Activated T-helper 2 cell treated with anti-CD3 and anti-CD28 coated beads, Interferon-gamma antibody, Interleukin-2, Interleukin-4, amounts not matched to agents 10 μg/mL and 5 μg/mL and 100 μg/mL, durations not matched to agents 14 hours and 24 hours and 36 hours (primary cell): ENCODE measurements around the gene SGPP1. TPM values are rescaled to one million over a fixed set of nuclear protein-coding genes. Genes with fewer than 3 reads are reported as not detected.

Experiments
- DNase-seq: peaks from one replicate; pipeline ENCODE4 v3.0.0; 2021; ENCODE audit warnings: low spot score
- H3K27ac Mint-ChIP-seq: one replicate; pipeline ENCODE4 v1.8.0; 2021; ENCODE audit warnings: mixed read lengths
- H3K27me3 Mint-ChIP-seq: one replicate; pipeline ENCODE4 v1.8.0; 2021; ENCODE audit warnings: low read depth, mixed read lengths
- H3K36me3 Mint-ChIP-seq: one replicate; pipeline ENCODE4 v1.8.0; 2021; ENCODE audit warnings: low read depth, mixed read lengths
- H3K4me1 Mint-ChIP-seq: one replicate; pipeline ENCODE4 v1.8.0; 2021; ENCODE audit warnings: low read depth, mixed read lengths
- H3K4me3 Mint-ChIP-seq: one replicate; pipeline ENCODE4 v1.8.0; 2021; ENCODE audit warnings: low read depth, mild to moderate bottlenecking, moderate library complexity, mixed read lengths
- H3K9me3 Mint-ChIP-seq: one replicate; pipeline ENCODE4 v1.8.0; 2021; ENCODE audit warnings: mixed read lengths
- intact Hi-C: fragments of 100-400 bp; cut with micrococcal nuclease; formaldehyde crosslinking; loops from one replicate; pipeline ENCODE4 v1.15.1; 2023
- total RNA-seq: library from RNA; stranded (reverse); gene quantifications from 2 replicates; pipeline ENCODE4 v1.2.3, GENCODE V29; 2022

Gene SGPP1, protein sequence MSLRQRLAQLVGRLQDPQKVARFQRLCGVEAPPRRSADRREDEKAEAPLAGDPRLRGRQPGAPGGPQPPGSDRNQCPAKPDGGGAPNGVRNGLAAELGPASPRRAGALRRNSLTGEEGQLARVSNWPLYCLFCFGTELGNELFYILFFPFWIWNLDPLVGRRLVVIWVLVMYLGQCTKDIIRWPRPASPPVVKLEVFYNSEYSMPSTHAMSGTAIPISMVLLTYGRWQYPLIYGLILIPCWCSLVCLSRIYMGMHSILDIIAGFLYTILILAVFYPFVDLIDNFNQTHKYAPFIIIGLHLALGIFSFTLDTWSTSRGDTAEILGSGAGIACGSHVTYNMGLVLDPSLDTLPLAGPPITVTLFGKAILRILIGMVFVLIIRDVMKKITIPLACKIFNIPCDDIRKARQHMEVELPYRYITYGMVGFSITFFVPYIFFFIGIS
- total RNA-seq: 13.0 and 14.0 TPM in 2 replicates

DNA sequence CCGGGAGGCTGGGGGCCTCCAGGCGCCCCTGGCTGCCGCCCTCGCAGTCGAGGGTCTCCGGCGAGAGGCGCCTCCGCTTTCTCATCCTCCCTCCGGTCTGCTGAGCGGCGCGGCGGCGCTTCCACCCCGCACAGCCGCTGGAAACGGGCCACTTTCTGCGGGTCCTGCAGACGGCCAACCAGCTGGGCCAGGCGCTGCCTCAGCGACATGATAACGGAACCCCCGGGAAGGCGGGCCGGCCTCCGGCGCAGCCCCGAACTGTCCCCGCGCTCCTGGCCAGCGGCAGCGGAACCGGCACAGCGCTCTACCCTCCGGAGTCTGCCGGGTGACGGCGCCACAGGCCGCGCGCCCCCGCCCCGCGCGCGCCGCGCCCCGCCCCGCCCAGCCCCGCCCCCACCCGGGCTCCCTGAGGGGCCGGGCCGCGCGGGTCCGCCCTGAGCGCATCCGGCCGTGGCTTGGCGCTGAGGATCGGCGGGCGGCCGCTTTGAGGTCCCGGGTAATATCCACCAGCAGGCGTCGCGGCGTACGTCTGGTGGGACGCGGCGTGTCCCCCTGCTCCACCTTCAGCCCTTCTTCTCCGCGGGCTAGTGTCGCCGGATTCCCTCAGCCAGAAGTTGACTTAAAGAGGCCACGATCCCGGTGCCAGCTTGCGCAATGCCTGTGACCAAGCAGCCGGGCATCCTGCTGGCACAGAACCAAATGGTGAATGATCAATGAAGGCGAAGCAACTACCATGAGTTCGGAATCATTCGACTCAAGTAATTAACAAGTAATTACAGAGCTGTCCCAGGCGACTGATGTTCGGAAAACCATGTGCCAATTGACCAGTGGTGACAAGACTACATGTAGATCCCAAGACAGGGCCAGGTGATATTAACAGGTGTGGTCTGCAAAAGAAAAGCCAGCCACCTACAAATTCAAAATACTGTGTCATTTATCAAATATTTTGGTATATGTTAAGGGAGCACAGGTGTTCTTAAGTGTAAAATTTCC, at the start of gene SGPP1:
SGPP1 (minus strand) TSS at position 330 of the 993 bp plus-strand sequence; CDS start at position 209, 121 bp downstream.
- H3K4me3 Mint-ChIP-seq: peak within 1 kb of the TSS; percentile 100
- H3K9me3 Mint-ChIP-seq: no peaks in the 10 kb centered on the region
- H3K27ac Mint-ChIP-seq: peak within 1 kb of the TSS; percentile 94

GRCh38 chr14:63777024-63777423, 49.2 kb upstream of the SGPP1 start:
- no peak overlapping the region for H3K27ac Mint-ChIP-seq
- H3K36me3 Mint-ChIP-seq: no peaks in the 10 kb centered on the region
- intact Hi-C loops: no loop called here
- H3K4me3 Mint-ChIP-seq: no peak overlapping the region
- no peaks in the 10 kb centered on the region for H3K27me3 Mint-ChIP-seq
- DNase-seq: no peak
- H3K4me1 Mint-ChIP-seq: peaks cover 2% of the 10 kb centered on the region
- no peaks in the 10 kb centered on the region for H3K9me3 Mint-ChIP-seq

More for the DNA sequence above, at the start of gene SGPP1:
- intact Hi-C loops: loop anchor here (1.0 to 5.0 kb wide), 5 partner anchors 9 to 186 kb away; partner anchors contain the start of genes PPP2R5E, SYNE2 and WDR89
- H3K36me3 Mint-ChIP-seq: peaks cover 16% of the 10 kb centered on the region
- peaks cover 29% of the 10 kb centered on the region for H3K4me1 Mint-ChIP-seq
- peaks cover 22% of the 10 kb centered on the region for H3K27me3 Mint-ChIP-seq
- peak; percentile 80 for DNase-seq

- Mint-ChIP-seq H3K4me3 (no peak overlapping the region), H3K9me3 (no peaks in the 10 kb centered on the region), H3K27me3 (no peaks in the 10 kb centered on the region), H3K36me3 (no peaks in the 10 kb centered on the region), H3K4me1 (peaks cover 11% of the 10 kb centered on the region), H3K27ac (no peak overlapping the region)
- intact Hi-C loops: no loop called here
- no peak for DNase-seq
Measured at GRCh38 chr14:63773504-63773903, 45.6 kb upstream of the SGPP1 start.

- H3K4me1 Mint-ChIP-seq: peaks cover 11% of the 10 kb centered on the region
- no peaks in the 10 kb centered on the region for H3K27me3 Mint-ChIP-seq
- no peaks in the 10 kb centered on the region for H3K36me3 Mint-ChIP-seq
- peak; percentile 31 for DNase-seq
- intact Hi-C loops: loop anchor here (1.0 kb wide), 2 partner anchors 137 to 381 kb away; no protein-coding TSS in a partner anchor
- H3K27ac Mint-ChIP-seq: no peak overlapping the region
- no peak overlapping the region for H3K4me3 Mint-ChIP-seq
- H3K9me3 Mint-ChIP-seq: no peaks in the 10 kb centered on the region
Measured at GRCh38 chr14:63770187-63770807, 42.4 kb upstream of the SGPP1 start.

DNA sequence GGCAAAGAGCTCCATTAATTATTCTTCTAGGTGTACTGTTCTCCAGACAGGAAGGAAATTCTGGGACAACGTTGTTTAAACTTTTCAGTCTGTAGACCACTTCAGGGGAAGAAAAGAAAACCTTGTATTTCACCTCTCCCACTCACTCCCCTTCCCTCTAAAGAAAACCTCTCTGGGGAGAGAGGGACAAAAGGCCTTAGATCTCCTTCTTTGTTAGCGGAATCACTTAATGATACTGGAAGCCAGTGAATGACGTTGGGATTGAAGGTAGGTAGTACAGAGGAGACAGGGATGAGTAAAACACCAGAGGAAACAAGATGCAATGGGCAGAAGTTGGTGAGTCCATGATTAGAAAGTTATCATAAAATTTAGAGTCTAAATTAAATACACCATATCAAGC, 38.7 kb upstream of the SGPP1 start:
- Mint-ChIP-seq H3K27ac (no peak overlapping the region), H3K4me1 (peaks cover 9% of the 10 kb centered on the region), H3K27me3 (no peaks in the 10 kb centered on the region), H3K9me3 (no peaks in the 10 kb centered on the region), H3K36me3 (no peaks in the 10 kb centered on the region), H3K4me3 (no peak overlapping the region)
- intact Hi-C loops: no loop called here
- DNase-seq: no peak

DNA sequence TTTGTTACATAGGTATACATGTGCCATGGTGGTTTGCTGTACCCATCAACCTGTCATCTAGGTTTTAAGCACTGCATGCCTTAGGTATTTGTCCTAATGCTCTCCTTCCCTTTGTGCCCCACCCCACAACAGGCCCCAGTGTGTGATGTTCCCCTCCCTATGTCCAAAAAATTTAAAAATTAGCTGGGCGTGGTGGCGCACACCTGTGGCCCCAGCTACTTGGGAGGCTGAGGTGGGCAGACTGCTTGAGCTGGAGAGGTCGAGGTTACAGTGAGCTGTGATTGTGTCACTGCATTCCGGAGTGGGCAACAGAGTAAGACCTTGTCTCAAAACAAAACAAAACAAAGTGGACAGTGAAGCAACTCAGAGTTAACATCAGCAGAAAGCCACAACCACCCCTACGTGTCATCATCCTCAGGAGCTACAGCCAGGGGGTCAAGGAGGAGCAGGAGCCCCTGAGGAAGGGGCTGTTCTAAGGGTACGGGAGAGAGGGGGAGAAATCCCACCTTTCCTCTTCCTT, 36.8 kb upstream of the SGPP1 start:
- no peaks in the 10 kb centered on the region for H3K27me3 Mint-ChIP-seq
- no peaks in the 10 kb centered on the region for H3K9me3 Mint-ChIP-seq
- no peak for DNase-seq
- peaks cover 15% of the 10 kb centered on the region for H3K4me1 Mint-ChIP-seq
- intact Hi-C loops: loop anchor here (5.0 kb wide), 1 partner anchor 37 kb away; the partner anchor contains the start of gene SGPP1
- no peaks in the 10 kb centered on the region for H3K36me3 Mint-ChIP-seq
- H3K4me3 Mint-ChIP-seq: no peak overlapping the region
- H3K27ac Mint-ChIP-seq: no peak overlapping the region

- Mint-ChIP-seq H3K4me1 (peaks cover 18% of the 10 kb centered on the region), H3K4me3 (no peak overlapping the region), H3K9me3 (no peaks in the 10 kb centered on the region), H3K36me3 (no peaks in the 10 kb centered on the region), H3K27ac (no peak overlapping the region), H3K27me3 (no peaks in the 10 kb centered on the region)
- DNase-seq: no peak
- intact Hi-C loops: loop anchor here (5.0 kb wide), 1 partner anchor 37 kb away; the partner anchor contains the start of gene SGPP1
Measured at GRCh38 chr14:63764103-63764502, 36.2 kb upstream of the SGPP1 start.

- H3K4me3 Mint-ChIP-seq: no peak overlapping the region
- no peaks in the 10 kb centered on the region for H3K27me3 Mint-ChIP-seq
Measured at GRCh38 chr14:63761351-63762117, 33.7 kb upstream of the SGPP1 start.

DNA sequence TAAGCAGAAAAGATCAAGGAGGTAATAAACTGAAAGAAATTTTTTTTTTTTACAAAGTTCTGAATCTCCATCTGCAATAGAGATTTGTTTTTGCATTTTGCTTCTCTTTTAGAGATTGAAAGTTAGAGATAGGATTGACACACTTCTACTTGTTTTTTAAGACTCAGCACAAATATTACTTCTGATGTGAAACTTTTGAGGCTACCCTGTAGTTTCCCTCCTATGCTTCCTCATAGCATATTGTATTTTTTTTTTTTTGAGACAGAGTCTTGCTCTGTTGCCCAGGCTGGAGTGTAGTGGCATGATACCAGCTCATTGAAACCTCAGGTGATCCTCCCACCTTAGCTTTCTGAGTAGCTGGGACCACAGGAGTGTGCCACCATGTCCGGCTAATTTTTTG, 32.1 kb upstream of the SGPP1 start:
- H3K4me1 Mint-ChIP-seq: peaks cover 16% of the 10 kb centered on the region
- DNase-seq: no peak
- H3K27me3 Mint-ChIP-seq: no peaks in the 10 kb centered on the region
- intact Hi-C loops: loop anchor here (5.0 kb wide), 1 partner anchor 33 kb away; the partner anchor contains the start of gene SGPP1
- no peak overlapping the region for H3K4me3 Mint-ChIP-seq
- H3K27ac Mint-ChIP-seq: peak overlapping the region; percentile 87
- no peaks in the 10 kb centered on the region for H3K36me3 Mint-ChIP-seq
- no peaks in the 10 kb centered on the region for H3K9me3 Mint-ChIP-seq

More at GRCh38 chr14:63761351-63762117, 33.7 kb upstream of the SGPP1 start:
- no peak overlapping the region for H3K27ac Mint-ChIP-seq
- DNase-seq: no peak
- H3K9me3 Mint-ChIP-seq: no peaks in the 10 kb centered on the region
- intact Hi-C loops: loop anchor here (5.0 kb wide), 1 partner anchor 34 kb away; the partner anchor contains the start of gene SGPP1
- peaks cover 16% of the 10 kb centered on the region for H3K4me1 Mint-ChIP-seq
- H3K36me3 Mint-ChIP-seq: no peaks in the 10 kb centered on the region

DNA sequence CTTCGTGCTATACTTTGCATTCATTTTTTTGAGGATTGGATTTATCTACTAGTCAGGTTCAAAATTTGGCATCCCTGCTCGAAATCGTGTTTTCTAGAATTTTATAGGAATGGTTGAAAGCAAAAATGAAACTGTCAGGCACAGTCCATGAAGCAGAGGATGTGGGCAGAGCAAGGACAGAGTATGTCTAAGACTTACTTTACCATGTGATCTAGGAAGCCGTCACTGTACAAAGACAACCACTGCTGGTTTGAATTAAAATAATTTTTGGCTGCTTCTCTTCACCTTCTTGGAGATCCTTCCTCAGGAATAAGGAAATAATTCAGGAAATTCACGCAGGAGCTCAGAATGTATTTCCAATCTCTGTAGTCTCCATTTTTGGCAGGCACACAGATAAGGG, 31.6 kb upstream of the SGPP1 start:
- Mint-ChIP-seq H3K27ac (peak overlapping the region; percentile 87), H3K36me3 (no peaks in the 10 kb centered on the region), H3K4me1 (peaks cover 16% of the 10 kb centered on the region), H3K4me3 (peak overlapping the region; percentile 70), H3K27me3 (no peaks in the 10 kb centered on the region), H3K9me3 (no peaks in the 10 kb centered on the region)
- intact Hi-C loops: no loop called here
- DNase-seq: peak; percentile 20

DNA sequence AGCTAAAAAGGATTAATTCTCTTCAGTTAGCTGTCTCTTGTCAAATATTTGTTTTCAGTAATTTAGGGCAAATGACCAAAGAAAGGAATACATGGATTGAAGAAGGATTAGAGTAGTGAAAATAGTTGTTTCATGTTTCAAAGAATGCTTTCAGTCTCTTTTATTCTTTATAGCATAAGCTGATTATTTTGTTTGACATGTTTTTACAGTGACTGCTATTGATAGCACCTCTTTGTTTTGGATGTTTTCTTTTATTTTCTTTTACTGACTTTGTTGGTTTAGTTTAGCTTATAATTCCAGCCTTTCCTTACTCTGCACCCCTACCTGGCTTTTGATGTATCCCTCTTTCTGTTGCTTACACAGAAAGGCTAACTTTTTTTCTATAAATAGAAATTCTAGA, 29.3 kb upstream of the SGPP1 start:
- H3K27me3 Mint-ChIP-seq: no peaks in the 10 kb centered on the region
- H3K36me3 Mint-ChIP-seq: no peaks in the 10 kb centered on the region
- H3K27ac Mint-ChIP-seq: no peak overlapping the region
- intact Hi-C loops: no loop called here
- DNase-seq: no peak
- H3K4me1 Mint-ChIP-seq: peaks cover 22% of the 10 kb centered on the region
- H3K9me3 Mint-ChIP-seq: no peaks in the 10 kb centered on the region
- H3K4me3 Mint-ChIP-seq: no peak overlapping the region
